Psoas muscle (tissue), 8 donors: ENCODE measurements around the gene FGD3. TPM values are rescaled to one million over a fixed set of nuclear protein-coding genes. Genes with fewer than 3 reads are reported as not detected.

ENCODE experiments used
- ATAC-seq, 4 donors: fragments of 200-7000 bp; cut with Tn5 transposase; one replicate each; pipeline ENCODE4 v1.9.1; 2020; ENCODE audit warnings: moderate library complexity in 3 of 4, mild to moderate bottlenecking in 2 of 4
- DNase-seq, 2 donors: peaks; one replicate each; pipeline ENCODE4 v3.0.0-alpha.2; 2020
- H3K27ac ChIP-seq: fragments of 200-600 bp; one replicate; pipeline ENCODE4 v1.8.0; 2022
- H3K27me3 ChIP-seq, 3 donors: fragments of 200-600 bp in 1 of 3; one replicate each; pipeline versions ENCODE4 v1.6.1 to v1.8.0; 2013 to 2022; ENCODE audit warnings: low read length in 2 of 3, mild to moderate bottlenecking in 2 of 3, moderate library complexity in 1 of 3; ENCODE audit not compliant: insufficient read depth in 3 of 3
- H3K36me3 ChIP-seq, 2 donors: fragments of 200-600 bp in 1 of 2; one replicate each; pipeline versions ENCODE4 v1.6.1 to v1.8.0; 2013 to 2022; ENCODE audit warnings: low read depth in 1 of 2, mild to moderate bottlenecking in 1 of 2, moderate library complexity in 1 of 2; ENCODE audit not compliant: insufficient read depth in 1 of 2
- H3K4me1 ChIP-seq: fragments of 200-600 bp; one replicate; pipeline ENCODE4 v1.8.0; 2022
- H3K4me3 ChIP-seq: fragments of 200-600 bp; one replicate; pipeline ENCODE4 v1.8.0; 2022; ENCODE audit warnings: mild to moderate bottlenecking
- H3K9me3 ChIP-seq: fragments of 200-600 bp; one replicate; pipeline ENCODE4 v1.8.0; 2022
- WGBS, 3 donors: extraction: QIAGEN DNeasy Blood & Tissue Kit; methylation state at CpG; one replicate each; pipeline versions ENCODE4 v1.1.6 to v1.1.7; 2013; 5-methylcytosine and 5-hydroxymethylcytosine counted together
- intact Hi-C, 2 donors: fragments of 100-400 bp; cut with DNase I; formaldehyde crosslinking; loops; one replicate each; pipeline versions ENCODE4 v1.11.0 to v1.14.2; 2022
- polyA plus RNA-seq, 3 donors: library from polyadenylated mRNA; stranded (reverse); fragments of 200-250 nt; gene quantifications; one replicate each; pipeline ENCODE4 v1.2.3, GENCODE V29; 2013
- total RNA-seq, 4 donors: library from RNA; stranded (reverse); fragmentation: NEBNext Ultra II Directional in 2 of 4; extraction: Animal tissue kit (Norgen Biotek cat#: 25700) in 2 of 4; gene quantifications; one replicate each; pipeline versions ENCODE4 v1.2.1 to v1.2.4, GENCODE V29; 2021 to 2023
- TF ChIP-seq, protein P1 (sequence below): fragments of 200-600 bp; IDR thresholded peaks from one replicate; pipeline ENCODE4 v1.8.0; 2022; ENCODE audit warnings: antibody characterized with exemption
- donor health status: healthy with polysubstance abuse.
- donor health status: DM: no; HTN: no; CAD: no; lungs with moderate emphysema.
- donor health status: Bipolar disorder and iron deficiency.
- donor health status: healthy.
- donor health status: DM: yes; HTN: yes; CAD: no.
- donor health status: DM: no; HTN: no; CAD: no.
- donor health status: DM: no; HTN: no; CAD: no.
- donor health status: DM: yes; HTN: yes; CAD: no.

FGD3 gene
- total and polyA plus RNA-seq, 7 donors, result 0.45 to 2.5 (median 1.2) TPM

DNA sequence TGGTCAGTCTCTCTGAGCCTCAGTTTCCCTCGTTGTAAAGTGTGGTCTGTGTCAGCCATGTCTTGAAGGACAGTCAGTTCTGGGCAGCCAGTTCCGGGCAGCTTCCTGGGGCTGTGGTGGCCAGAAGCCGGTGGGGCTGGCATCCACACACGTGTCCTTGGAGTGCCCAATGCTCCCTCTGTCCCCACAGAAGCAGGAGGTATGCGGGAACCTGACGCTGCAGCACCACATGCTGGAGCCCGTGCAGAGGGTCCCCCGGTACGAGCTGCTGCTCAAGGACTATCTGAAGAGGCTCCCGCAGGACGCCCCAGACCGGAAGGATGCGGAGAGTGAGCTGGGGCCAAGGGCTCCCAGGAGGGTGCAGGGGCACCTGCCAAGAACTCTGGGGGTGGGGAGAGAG lies 62.7 kb downstream of the FGD3 start:
- 69 to 70% (median 70%) methylated on average over 13 of the region's 13 CpGs for WGBS, 3 donors
- Histone ChIP-seq H3K4me3 (no peak overlapping the region), H3K36me3 (no peaks in the 10 kb centered on the region), H3K27ac (no peak overlapping the region), H3K27me3 (peaks cover 0 to 3% (median 0%) of the 10 kb centered on the region in 3 donors), H3K9me3 (no peaks in the 10 kb centered on the region), H3K4me1 (no peaks in the 10 kb centered on the region)
- ATAC-seq (no peak), DNase-seq (peak in 1 of 2 donors; percentile 16)
- TF ChIP-seq, protein P1, sequence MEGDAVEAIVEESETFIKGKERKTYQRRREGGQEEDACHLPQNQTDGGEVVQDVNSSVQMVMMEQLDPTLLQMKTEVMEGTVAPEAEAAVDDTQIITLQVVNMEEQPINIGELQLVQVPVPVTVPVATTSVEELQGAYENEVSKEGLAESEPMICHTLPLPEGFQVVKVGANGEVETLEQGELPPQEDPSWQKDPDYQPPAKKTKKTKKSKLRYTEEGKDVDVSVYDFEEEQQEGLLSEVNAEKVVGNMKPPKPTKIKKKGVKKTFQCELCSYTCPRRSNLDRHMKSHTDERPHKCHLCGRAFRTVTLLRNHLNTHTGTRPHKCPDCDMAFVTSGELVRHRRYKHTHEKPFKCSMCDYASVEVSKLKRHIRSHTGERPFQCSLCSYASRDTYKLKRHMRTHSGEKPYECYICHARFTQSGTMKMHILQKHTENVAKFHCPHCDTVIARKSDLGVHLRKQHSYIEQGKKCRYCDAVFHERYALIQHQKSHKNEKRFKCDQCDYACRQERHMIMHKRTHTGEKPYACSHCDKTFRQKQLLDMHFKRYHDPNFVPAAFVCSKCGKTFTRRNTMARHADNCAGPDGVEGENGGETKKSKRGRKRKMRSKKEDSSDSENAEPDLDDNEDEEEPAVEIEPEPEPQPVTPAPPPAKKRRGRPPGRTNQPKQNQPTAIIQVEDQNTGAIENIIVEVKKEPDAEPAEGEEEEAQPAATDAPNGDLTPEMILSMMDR, result no peak
- intact Hi-C loops, result no loop called here

GRCh38 chr9:93010704-93011103 lies 63.4 kb downstream of the FGD3 start:
- TF ChIP-seq, protein P1, result no peak
- Histone ChIP-seq H3K27me3 (peaks cover 0 to 3% (median 0%) of the 10 kb centered on the region in 3 donors), H3K9me3 (no peaks in the 10 kb centered on the region), H3K36me3 (no peaks in the 10 kb centered on the region), H3K4me3 (no peak overlapping the region), H3K27ac (no peak overlapping the region), H3K4me1 (no peaks in the 10 kb centered on the region)
- ATAC-seq, result no peak
- 38 to 54% (median 46%) methylated on average over 4 of the region's 4 CpGs for WGBS, 3 donors
- peak in 1 of 2 donors; percentile 46 for DNase-seq
- intact Hi-C loops, result no loop called here

DNA sequence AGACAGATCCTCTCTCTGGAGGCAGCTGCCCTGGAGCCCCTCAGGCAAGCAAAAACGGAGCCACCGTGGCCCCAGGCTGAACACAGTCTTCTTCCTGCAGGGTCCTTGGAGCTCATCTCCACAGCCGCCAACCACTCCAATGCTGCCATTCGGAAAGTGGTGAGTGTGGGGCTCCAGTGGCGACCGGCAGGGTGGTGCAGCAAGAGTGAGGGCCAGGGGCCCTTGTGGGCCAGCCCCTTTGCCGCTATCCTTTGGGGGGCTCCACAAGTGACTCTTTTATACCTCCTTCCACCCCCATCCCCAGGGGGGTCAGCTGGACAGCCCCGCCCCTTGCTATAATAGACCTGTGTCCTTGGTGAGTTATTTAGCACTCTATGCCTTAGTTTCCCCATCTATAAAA lies 63.8 kb downstream of the FGD3 start:
- Histone ChIP-seq H3K9me3 (no peaks in the 10 kb centered on the region), H3K27ac (no peak overlapping the region), H3K4me3 (no peak overlapping the region), H3K4me1 (no peaks in the 10 kb centered on the region), H3K36me3 (no peaks in the 10 kb centered on the region), H3K27me3 (peaks cover 0 to 3% (median 0%) of the 10 kb centered on the region in 3 donors)
- ATAC-seq (no peak), DNase-seq (peak in 1 of 2 donors; percentile 8)
- intact Hi-C loops, result no loop called here
- TF ChIP-seq, protein P1, result no peak
- whole genome bisulfite sequencing, 3 donors, result 87 to 92% (median 91%) methylated on average over 7 to 8 of the region's 8 CpGs

GRCh38 chr9:93012963-93013855 lies 65.9 kb downstream of the FGD3 start:
- ATAC-seq (no peak), DNase-seq (peak in 1 of 2 donors; percentile 15)
- intact Hi-C loops, result no loop called here
- H3K4me3 ChIP-seq, result no peak overlapping the region
- H3K27ac ChIP-seq, result no peak overlapping the region
- TF ChIP-seq, protein P1, result no peak
- 94 to 97% (median 96%) methylated on average over 14 of the region's 14 CpGs for WGBS, 3 donors
- H3K27me3 ChIP-seq, result peaks cover 0 to 3% (median 0%) of the 10 kb centered on the region in 3 donors
- no peaks in the 10 kb centered on the region for H3K36me3 ChIP-seq
- H3K4me1 ChIP-seq, result no peaks in the 10 kb centered on the region
- no peaks in the 10 kb centered on the region for H3K9me3 ChIP-seq
